ENCODE measurements around the gene SNX27. TPM values are rescaled to one million over a fixed set of nuclear protein-coding genes. Genes with fewer than 3 reads are reported as not detected.

The SNX27 gene
- polyA plus RNA-seq, 3 donors, result 40.1 to 57.1 (median 47.6) TPM

DNA sequence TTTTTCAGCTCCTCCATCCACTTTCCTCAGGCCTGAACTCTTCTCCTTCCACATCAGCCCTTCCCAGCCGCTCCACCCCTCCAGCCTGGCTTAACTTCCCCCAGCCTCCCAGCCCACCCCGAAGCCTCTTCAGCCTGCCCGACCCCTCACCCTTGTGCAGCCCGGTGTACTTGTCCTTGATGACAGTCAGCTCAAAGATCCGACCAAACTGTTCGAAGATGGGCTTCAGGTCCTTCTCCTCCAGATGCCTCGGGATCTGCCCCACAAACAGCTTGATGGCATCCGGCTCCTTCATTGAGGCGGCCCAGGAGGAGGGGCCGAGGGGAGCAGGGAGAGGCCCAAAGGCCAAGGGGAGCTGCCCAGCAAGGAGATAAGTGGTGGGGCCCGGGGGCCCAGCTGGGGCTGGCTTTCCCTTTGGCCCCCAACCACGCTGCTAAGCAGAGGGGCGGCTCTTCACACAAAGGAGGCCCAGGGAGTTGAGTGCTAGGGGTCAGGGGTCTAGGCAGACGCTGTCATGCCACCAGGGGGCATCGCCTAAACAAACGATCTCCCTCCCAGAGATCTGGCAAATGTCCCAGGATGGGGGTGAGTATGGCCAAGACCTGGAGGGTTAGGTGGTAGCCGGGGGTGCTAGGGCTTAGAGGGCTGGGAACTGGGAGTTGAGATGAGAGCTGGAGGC lies 104.0 kb downstream of the SNX27 start:
- Histone ChIP-seq H3K79me2 (ENCODE audit: insufficient read depth, low read length) (no peaks in the 10 kb centered on the region), H3K9ac (ENCODE audit: insufficient read depth, low read length, poor library complexity, severe bottlenecking) (no peak overlapping the region), H2AFZ (ENCODE audit: insufficient read depth, low read depth, low read length, poor library complexity, severe bottlenecking) (no peak overlapping the region), H3K27ac (ENCODE audit: low read depth in 1 of 2, low read length in 2 of 2) (no peak overlapping the region), H4K20me1 (ENCODE audit: insufficient read depth, low read length) (no peaks in the 10 kb centered on the region), H3K9me3 (replicated peaks in 1 of 2; ENCODE audit: control insufficient read depth in 1 of 2, insufficient read depth in 1 of 2, low read length in 2 of 2) (no peaks in the 10 kb centered on the region), H3K4me3 (replicated peaks in 1 of 3; ENCODE audit: low read depth in 2 of 3, low read length in 3 of 3) (no peak overlapping the region), H3K36me3 (replicated peaks in 1 of 2; ENCODE audit: control insufficient read depth in 1 of 2, insufficient read depth in 2 of 2, low read length in 2 of 2) (no peaks in the 10 kb centered on the region), H3K27me3 (ENCODE audit: control insufficient read depth in 2 of 2, insufficient read depth in 2 of 2, low read length in 2 of 2) (peaks cover 40 to 65% of the 10 kb centered on the region in 2 donors), H3K4me1 (ENCODE audit: control insufficient read depth in 1 of 2, insufficient read depth in 2 of 2, low read length in 2 of 2) (peaks cover 6 to 9% of the 10 kb centered on the region in 2 donors), H3K4me2 (replicated peaks; ENCODE audit: extremely low read depth, low read length, poor library complexity, severe bottlenecking) (no peak overlapping the region)
- WGBS (ENCODE audit: insufficient coverage), result 60% methylated on average over 12 of the region's 17 CpGs
- TF ChIP-seq, protein P1, sequence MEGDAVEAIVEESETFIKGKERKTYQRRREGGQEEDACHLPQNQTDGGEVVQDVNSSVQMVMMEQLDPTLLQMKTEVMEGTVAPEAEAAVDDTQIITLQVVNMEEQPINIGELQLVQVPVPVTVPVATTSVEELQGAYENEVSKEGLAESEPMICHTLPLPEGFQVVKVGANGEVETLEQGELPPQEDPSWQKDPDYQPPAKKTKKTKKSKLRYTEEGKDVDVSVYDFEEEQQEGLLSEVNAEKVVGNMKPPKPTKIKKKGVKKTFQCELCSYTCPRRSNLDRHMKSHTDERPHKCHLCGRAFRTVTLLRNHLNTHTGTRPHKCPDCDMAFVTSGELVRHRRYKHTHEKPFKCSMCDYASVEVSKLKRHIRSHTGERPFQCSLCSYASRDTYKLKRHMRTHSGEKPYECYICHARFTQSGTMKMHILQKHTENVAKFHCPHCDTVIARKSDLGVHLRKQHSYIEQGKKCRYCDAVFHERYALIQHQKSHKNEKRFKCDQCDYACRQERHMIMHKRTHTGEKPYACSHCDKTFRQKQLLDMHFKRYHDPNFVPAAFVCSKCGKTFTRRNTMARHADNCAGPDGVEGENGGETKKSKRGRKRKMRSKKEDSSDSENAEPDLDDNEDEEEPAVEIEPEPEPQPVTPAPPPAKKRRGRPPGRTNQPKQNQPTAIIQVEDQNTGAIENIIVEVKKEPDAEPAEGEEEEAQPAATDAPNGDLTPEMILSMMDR (IDR thresholded peaks at IDR 0.05), result no peak
- Mint-ChIP-seq H3K27ac (peak overlapping the region in 1 of 7 donors; percentile 12), H3K9me3 (peaks cover 0 to 11% (median 4%) of the 10 kb centered on the region in 7 donors), H3K27me3 (ENCODE audit: low read depth in 3 of 3) (peaks cover 59 to 69% (median 66%) of the 10 kb centered on the region in 3 donors), H3K36me3 (peaks cover 4 to 6% of the 10 kb centered on the region in 2 donors), H3K4me3 (peak overlapping the region in 1 of 2 donors; percentile 64), H3K4me1 (peaks cover 16% of the 10 kb centered on the region)
- intact Hi-C loops (cut with micrococcal nuclease), result no loop called here
- no peak for DNase-seq

DNA sequence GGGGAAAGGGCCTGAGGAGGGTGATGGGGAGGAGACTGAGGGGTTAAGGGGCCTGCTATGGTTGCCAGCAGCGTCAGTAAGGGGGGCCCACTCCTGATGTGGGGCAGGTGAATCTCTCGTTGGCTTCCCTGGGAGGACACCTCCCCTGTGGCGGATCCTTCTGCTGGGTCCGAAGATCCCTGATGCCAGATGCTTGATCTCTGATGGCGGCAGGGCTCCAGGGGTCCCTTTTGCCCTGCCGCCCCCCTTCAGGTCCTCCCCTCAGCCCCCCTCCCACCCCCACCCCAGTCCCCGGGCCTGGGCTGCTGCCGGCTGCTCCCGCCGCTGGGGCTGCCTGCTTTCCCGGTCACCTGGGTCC lies 104.5 kb downstream of the SNX27 start:
- no peaks in the 10 kb centered on the region for H3K9me3 ChIP-seq (replicated peaks in 1 of 2; ENCODE audit: control insufficient read depth in 1 of 2, insufficient read depth in 1 of 2, low read length in 2 of 2)
- H3K27ac ChIP-seq (ENCODE audit: low read depth in 1 of 2, low read length in 2 of 2), result no peak overlapping the region
- TF ChIP-seq, protein P1 (IDR thresholded peaks at IDR 0.05), result no peak
- H3K9me3 Mint-ChIP-seq, result peaks cover 0 to 14% (median 4%) of the 10 kb centered on the region in 7 donors
- no peak overlapping the region for H3K9ac ChIP-seq (ENCODE audit: insufficient read depth, low read length, poor library complexity, severe bottlenecking)
- 16% methylated on average over 6 of the region's 11 CpGs for WGBS (ENCODE audit: insufficient coverage)
- peaks cover 4 to 6% of the 10 kb centered on the region in 2 donors for H3K36me3 Mint-ChIP-seq
- no peaks in the 10 kb centered on the region for H3K36me3 ChIP-seq (replicated peaks in 1 of 2; ENCODE audit: control insufficient read depth in 1 of 2, insufficient read depth in 2 of 2, low read length in 2 of 2)
- peaks cover 40 to 65% of the 10 kb centered on the region in 2 donors for H3K27me3 ChIP-seq (ENCODE audit: control insufficient read depth in 2 of 2, insufficient read depth in 2 of 2, low read length in 2 of 2)
- no peak overlapping the region for H3K27ac Mint-ChIP-seq
- H3K4me3 Mint-ChIP-seq, result peak overlapping the region in 1 of 2 donors; percentile 64
- H3K4me1 ChIP-seq (ENCODE audit: control insufficient read depth in 1 of 2, insufficient read depth in 2 of 2, low read length in 2 of 2), result peaks cover 9 to 13% of the 10 kb centered on the region in 2 donors
- no peak overlapping the region for H2AFZ ChIP-seq (ENCODE audit: insufficient read depth, low read depth, low read length, poor library complexity, severe bottlenecking)
- no peak overlapping the region for H3K4me3 ChIP-seq (replicated peaks in 1 of 3; ENCODE audit: low read depth in 2 of 3, low read length in 3 of 3)
- peaks cover 20% of the 10 kb centered on the region for H3K4me1 Mint-ChIP-seq
- no peaks in the 10 kb centered on the region for H3K79me2 ChIP-seq (ENCODE audit: insufficient read depth, low read length)
- no peak for DNase-seq
- H3K4me2 ChIP-seq (replicated peaks; ENCODE audit: extremely low read depth, low read length, poor library complexity, severe bottlenecking), result no peak overlapping the region
- intact Hi-C loops (cut with micrococcal nuclease), result no loop called here
- H3K27me3 Mint-ChIP-seq (ENCODE audit: low read depth in 3 of 3), result peaks cover 62 to 72% (median 69%) of the 10 kb centered on the region in 3 donors
- no peaks in the 10 kb centered on the region for H4K20me1 ChIP-seq (ENCODE audit: insufficient read depth, low read length)
